SK-N-SH (cell line): ENCODE data around the gene HSFX2.
"Not testable (repeated sequence)": the region's sequence is repeated elsewhere in the genome, so short reads cannot be mapped to it uniquely, and the experiment has no call there.

ENCODE experiments used
- CTCF ChIP-seq: fragments of 200-600 bp; sonication (generic); IDR thresholded peaks from 2 replicates; pipeline ENCODE4 v1.6.1; 2017; ENCODE audit warnings: antibody characterized with exemption, mild to moderate bottlenecking, moderate library complexity
- ELF1 ChIP-seq: IDR thresholded peaks from 2 replicates; pipeline ENCODE4 v1.4.0; 2012
- EP300 ChIP-seq, 2 experiments: IDR thresholded peaks; 2 replicates each; pipeline versions ENCODE4 v1.4.0 to v1.6.1; 2012; ENCODE audit warnings: borderline replicate concordance in 1 of 2, low read depth in 1 of 2, low read length in 1 of 2
- GABPA ChIP-seq: IDR thresholded peaks from 2 replicates; pipeline ENCODE4 v1.4.0; 2012; ENCODE audit warnings: low read depth, mild to moderate bottlenecking
- GATA2 ChIP-seq: sonication (generic); formaldehyde crosslinking; IDR thresholded peaks from 2 replicates; pipeline ENCODE4 v1.5.0; 2020; ENCODE audit warnings: mild to moderate bottlenecking, missing genetic modification reagents
- MAX ChIP-seq: IDR thresholded peaks from 2 replicates; pipeline ENCODE4 v1.4.0; 2012; ENCODE audit warnings: low read depth
- MXI1 ChIP-seq: IDR thresholded peaks from 2 replicates; pipeline ENCODE4 v1.6.1; 2012; ENCODE audit warnings: mild to moderate bottlenecking, low read depth, low read length, improper control_type of control experiment
- POLR2AphosphoS5 ChIP-seq: IDR thresholded peaks from 2 replicates; pipeline ENCODE4 v1.6.1; 2012; ENCODE audit warnings: low read depth, low read length
- RFX5 ChIP-seq: IDR thresholded peaks from 2 replicates; pipeline ENCODE4 v1.6.1; 2012; ENCODE audit warnings: mild to moderate bottlenecking, improper control_type of control experiment, low read length
- TF ChIP-seq, protein P1 (sequence below): IDR thresholded peaks from 2 replicates; pipeline ENCODE4 v1.6.1; 2012; ENCODE audit warnings: mild to moderate bottlenecking, low read depth, low read length, moderate library complexity

GRCh38 chrX:149585631-149586030 is 9.5 kb downstream of the HSFX2 start:
- not testable (repeated sequence) for TF ChIP-seq GABPA; EP300 (IDR thresholded peaks at IDR 0.05; ENCODE audit: borderline replicate concordance in 1 of 2, low read depth in 1 of 2, low read length in 1 of 2); CTCF; RFX5; POLR2AphosphoS5; MAX; ELF1; MXI1; GATA2 (CRISPR knock-in tag)
- TF ChIP-seq, protein P1, sequence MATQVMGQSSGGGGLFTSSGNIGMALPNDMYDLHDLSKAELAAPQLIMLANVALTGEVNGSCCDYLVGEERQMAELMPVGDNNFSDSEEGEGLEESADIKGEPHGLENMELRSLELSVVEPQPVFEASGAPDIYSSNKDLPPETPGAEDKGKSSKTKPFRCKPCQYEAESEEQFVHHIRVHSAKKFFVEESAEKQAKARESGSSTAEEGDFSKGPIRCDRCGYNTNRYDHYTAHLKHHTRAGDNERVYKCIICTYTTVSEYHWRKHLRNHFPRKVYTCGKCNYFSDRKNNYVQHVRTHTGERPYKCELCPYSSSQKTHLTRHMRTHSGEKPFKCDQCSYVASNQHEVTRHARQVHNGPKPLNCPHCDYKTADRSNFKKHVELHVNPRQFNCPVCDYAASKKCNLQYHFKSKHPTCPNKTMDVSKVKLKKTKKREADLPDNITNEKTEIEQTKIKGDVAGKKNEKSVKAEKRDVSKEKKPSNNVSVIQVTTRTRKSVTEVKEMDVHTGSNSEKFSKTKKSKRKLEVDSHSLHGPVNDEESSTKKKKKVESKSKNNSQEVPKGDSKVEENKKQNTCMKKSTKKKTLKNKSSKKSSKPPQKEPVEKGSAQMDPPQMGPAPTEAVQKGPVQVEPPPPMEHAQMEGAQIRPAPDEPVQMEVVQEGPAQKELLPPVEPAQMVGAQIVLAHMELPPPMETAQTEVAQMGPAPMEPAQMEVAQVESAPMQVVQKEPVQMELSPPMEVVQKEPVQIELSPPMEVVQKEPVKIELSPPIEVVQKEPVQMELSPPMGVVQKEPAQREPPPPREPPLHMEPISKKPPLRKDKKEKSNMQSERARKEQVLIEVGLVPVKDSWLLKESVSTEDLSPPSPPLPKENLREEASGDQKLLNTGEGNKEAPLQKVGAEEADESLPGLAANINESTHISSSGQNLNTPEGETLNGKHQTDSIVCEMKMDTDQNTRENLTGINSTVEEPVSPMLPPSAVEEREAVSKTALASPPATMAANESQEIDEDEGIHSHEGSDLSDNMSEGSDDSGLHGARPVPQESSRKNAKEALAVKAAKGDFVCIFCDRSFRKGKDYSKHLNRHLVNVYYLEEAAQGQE: not testable (repeated sequence)
